ENCODE data around the gene CPNE9.

The CPNE9 gene

GRCh38 chr3:9750556-9751411 is 47.2 kb downstream of the CPNE9 start:
- peak overlapping the region; percentile 87 for H3K4me3 ChIP-seq (ENCODE audit: low read depth, low read length)
- TF ChIP-seq CTCF (IDR thresholded peaks at IDR 0.05; ENCODE audit: low read depth, low read length): no peak

GRCh38 chr3:9754678-9755077 is 51.0 kb downstream of the CPNE9 start:
- no peak overlapping the region for H3K4me3 ChIP-seq (ENCODE audit: low read depth, low read length)
- no peak for TF ChIP-seq CTCF (IDR thresholded peaks at IDR 0.05; ENCODE audit: low read depth, low read length)

- no peak overlapping the region for H3K4me3 ChIP-seq (ENCODE audit: low read depth, low read length)
Measured at GRCh38 chr3:9757427-9757826, 53.8 kb downstream of the CPNE9 start.

GRCh38 chr3:9760779-9761505 is 57.3 kb downstream of the CPNE9 start:
- no peak for TF ChIP-seq CTCF (IDR thresholded peaks at IDR 0.05; ENCODE audit: low read depth, low read length)
- H3K4me3 ChIP-seq (ENCODE audit: low read depth, low read length): no peak overlapping the region

More at GRCh38 chr3:9757427-9757826, 53.8 kb downstream of the CPNE9 start:
- no peak for TF ChIP-seq CTCF (IDR thresholded peaks at IDR 0.05; ENCODE audit: low read depth, low read length)

GRCh38 chr3:9761919-9762318 is 58.3 kb downstream of the CPNE9 start:
- H3K4me3 ChIP-seq (ENCODE audit: low read depth, low read length): no peak overlapping the region
- TF ChIP-seq CTCF (IDR thresholded peaks at IDR 0.05; ENCODE audit: low read depth, low read length): no peak

GRCh38 chr3:9762871-9763270 is 59.2 kb downstream of the CPNE9 start:
- TF ChIP-seq CTCF (IDR thresholded peaks at IDR 0.05; ENCODE audit: low read depth, low read length): no peak
- no peak overlapping the region for H3K4me3 ChIP-seq (ENCODE audit: low read depth, low read length)

- no peak for TF ChIP-seq CTCF (IDR thresholded peaks at IDR 0.05; ENCODE audit: low read depth, low read length)
- no peak overlapping the region for H3K4me3 ChIP-seq (ENCODE audit: low read depth, low read length)
Measured at GRCh38 chr3:9765865-9766264, 62.2 kb downstream of the CPNE9 start.

All from WI38 (cell line).